Transverse colon (tissue), 4 donors: ENCODE data around the gene CIT. TPM values are rescaled to one million over a fixed set of nuclear protein-coding genes. Genes with fewer than 3 reads are reported as not detected.

Experiments
- DNase-seq: peaks from one replicate; pipeline ENCODE4 v3.0.0-alpha.2; 2019
- H3K27ac ChIP-seq, 4 donors: fragments of 200-600 bp; sonication (generic); 2 replicates each; pipeline ENCODE4 v1.5.1; 2016 to 2018; ENCODE audit warnings: inconsistent platforms in 4 of 4
- H3K27me3 ChIP-seq: fragments of 200-600 bp; sonication (generic); 2 replicates; pipeline ENCODE4 v1.5.1; 2017; ENCODE audit warnings: inconsistent platforms
- H3K36me3 ChIP-seq, 4 donors: fragments of 200-600 bp; sonication (generic); 2 replicates each; pipeline ENCODE4 v1.5.1; 2017 to 2019; ENCODE audit warnings: inconsistent platforms in 4 of 4
- H3K4me1 ChIP-seq, 4 donors: fragments of 200-600 bp; sonication (generic); 2 replicates each; pipeline ENCODE4 v1.5.1; 2017 to 2020; ENCODE audit warnings: inconsistent platforms in 4 of 4
- H3K4me3 ChIP-seq, 4 donors: fragments of 200-600 bp; sonication (generic); 1 replicate in 1 of 4; 2 replicates in 3 of 4; pipeline versions ENCODE4 v1.5.1 to v1.6.1; 2017 to 2019; ENCODE audit warnings: inconsistent platforms in 4 of 4
- H3K9me3 ChIP-seq, 2 donors: fragments of 200-600 bp; sonication (generic); 2 replicates each; pipeline ENCODE4 v1.5.1; 2017 to 2019; ENCODE audit warnings: inconsistent platforms in 2 of 2
- CTCF ChIP-seq, 5 experiments: fragments of 200-600 bp in 3 of 5; fragments of 450-650 bp in 2 of 5; sonication (generic) in 3 of 5; IDR thresholded peaks; 1 replicate in 2 of 5; 2 replicates in 3 of 5; pipeline ENCODE4 v1.5.1; 2016 to 2017; ENCODE audit warnings: antibody characterized with exemption in 5 of 5, inconsistent platforms in 3 of 5, mild to moderate bottlenecking in 2 of 5, moderate library complexity in 1 of 5
- EP300 ChIP-seq: sonication (generic); formaldehyde crosslinking; IDR thresholded peaks from one replicate; pipeline ENCODE4 v1.6.1; 2017; ENCODE audit warnings: antibody characterized with exemption, low read depth
- POLR2A ChIP-seq: fragments of 450-650 bp; IDR thresholded peaks from one replicate; pipeline ENCODE4 v1.6.1; 2016; ENCODE audit warnings: antibody characterized with exemption, mild to moderate bottlenecking, moderate library complexity
- POLR2AphosphoS5 ChIP-seq, 3 donors: sonication (generic); formaldehyde crosslinking; IDR thresholded peaks; one replicate each; pipeline ENCODE4 v1.6.1; 2016; ENCODE audit warnings: antibody characterized with exemption in 3 of 3
- WGBS, 2 donors: methylation state at CpG; one replicate each; pipeline ENCODE4 v1.1.5; 2018; ENCODE audit warnings: low coverage in 1 of 2; 5-methylcytosine and 5-hydroxymethylcytosine counted together
- in situ Hi-C, 4 donors: fragments of 200-750 bp; cut with MboI; loops; one replicate each; pipeline versions ENCODE4 v1.15.0 to v1.15.1; 2017; ENCODE audit warnings: low sequenced_read_pairs in 3 of 4, low pct_ligation_motif_present in 1 of 4, low pct_unique_long_range_greater_than_20kb in 1 of 4
- intact Hi-C: fragments of 100-400 bp; cut with DNase I; formaldehyde crosslinking; loops from one replicate; pipeline ENCODE4 v1.15.1; 2023; ENCODE audit warnings: low total_unique reads
- total RNA-seq, 4 donors: library from RNA; depleted of rRNA; stranded (reverse); fragments of >200 nt; gene quantifications; one replicate each; pipeline ENCODE4 v1.1.0, GENCODE V29; 2016

Gene CIT
- total RNA-seq, 4 donors from 2014 or later = 1.1 to 51.1 (median 7.1) TPM

DNA sequence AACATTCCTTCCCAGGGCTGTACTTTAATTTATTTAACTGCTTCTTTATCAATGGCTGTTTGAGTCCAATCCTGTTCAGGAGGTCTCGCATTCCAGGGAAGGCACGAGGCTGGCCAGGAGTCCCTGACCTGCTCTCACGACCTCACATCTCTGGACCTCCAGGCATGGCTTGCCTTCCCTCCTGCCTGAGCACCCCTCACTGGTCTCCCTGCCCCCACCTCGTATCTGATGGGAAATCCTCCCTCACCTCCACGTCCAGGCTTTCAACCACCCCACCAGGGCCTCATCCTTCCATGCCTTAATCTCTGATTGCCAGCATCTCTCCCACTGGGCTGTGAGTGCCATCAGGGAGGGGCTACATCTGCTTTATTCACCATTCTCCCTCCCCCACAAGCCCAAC, 180.2 kb downstream of the CIT start:
- H3K36me3 ChIP-seq = no peaks in the 10 kb centered on the region
- H3K4me3 ChIP-seq = no peak overlapping the region
- in situ Hi-C loops = no loop called here
- H3K27me3 ChIP-seq = no peaks in the 10 kb centered on the region
- DNase-seq = no peak
- H3K4me1 ChIP-seq = peaks cover 13 to 29% (median 16%) of the 10 kb centered on the region in 4 donors
- no peaks in the 10 kb centered on the region for H3K9me3 ChIP-seq
- intact Hi-C loops = no loop called here
- H3K27ac ChIP-seq = no peak overlapping the region
- 84 to 100% methylated on average over 1 to 5 of the region's 5 CpGs for WGBS, 2 donors
- no peak for TF ChIP-seq CTCF (IDR thresholded peaks at IDR 0.05)
- no peak for TF ChIP-seq POLR2A
- no peak for TF ChIP-seq POLR2AphosphoS5 (IDR thresholded peaks at IDR 0.05)
- TF ChIP-seq EP300 = no peak

DNA sequence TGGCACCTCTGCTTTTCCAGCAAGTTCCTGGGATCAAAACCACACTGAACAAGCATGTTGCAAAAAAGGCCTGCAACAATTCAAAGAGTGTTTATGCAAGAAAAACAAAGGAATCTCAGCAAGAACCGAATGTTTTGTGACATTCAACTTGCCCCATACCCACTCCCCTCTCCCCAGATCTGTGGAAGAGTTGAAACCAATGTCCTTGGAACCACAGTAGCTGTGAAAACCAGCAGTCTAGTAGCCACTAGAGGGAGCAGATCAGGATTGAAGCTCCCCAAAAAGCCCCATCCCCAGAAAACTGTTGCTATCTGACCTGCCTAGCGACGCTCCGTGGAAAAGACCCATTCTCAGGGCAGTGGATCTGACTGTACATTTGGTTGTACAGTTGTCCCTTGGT, 182.1 kb downstream of the CIT start:
- no peaks in the 10 kb centered on the region for H3K9me3 ChIP-seq
- H3K27me3 ChIP-seq = no peaks in the 10 kb centered on the region
- DNase-seq = no peak
- in situ Hi-C loops (no loop called here), intact Hi-C loops (no loop called here)
- no peak for TF ChIP-seq POLR2AphosphoS5 (IDR thresholded peaks at IDR 0.05)
- TF ChIP-seq CTCF (IDR thresholded peaks at IDR 0.05) = peak; percentile 34 to 42 (median 37)
- TF ChIP-seq POLR2A = no peak
- no peak for TF ChIP-seq EP300
- H3K4me1 ChIP-seq = peaks cover 15 to 39% (median 22%) of the 10 kb centered on the region in 4 donors
- H3K36me3 ChIP-seq = no peaks in the 10 kb centered on the region
- no peak overlapping the region for H3K4me3 ChIP-seq
- no peak overlapping the region for H3K27ac ChIP-seq
- WGBS, 2 donors = 80% methylated on average over 4 of the region's 4 CpGs; no CpG with 5 or more reads in 1 of the 2 donors

DNA sequence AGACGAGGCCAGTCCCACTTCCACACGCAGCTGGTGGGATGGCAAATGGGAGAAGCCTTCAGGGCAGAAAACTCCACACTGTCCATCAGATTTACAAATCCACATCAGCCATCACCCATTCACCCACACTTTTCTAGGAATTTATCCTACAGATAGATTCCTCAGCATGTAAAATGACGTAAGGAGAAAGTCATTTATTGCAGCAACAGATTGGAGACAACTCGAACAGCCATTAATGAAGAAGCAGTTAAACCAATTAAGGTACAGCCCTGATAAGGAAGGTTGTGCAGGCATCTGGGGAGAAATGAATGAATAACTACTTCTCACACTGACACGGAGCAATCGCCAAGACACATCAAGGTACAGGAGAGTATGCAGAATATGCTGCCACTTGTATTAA, 183.0 kb downstream of the CIT start:
- no peak for TF ChIP-seq CTCF (IDR thresholded peaks at IDR 0.05)
- no peak for TF ChIP-seq POLR2AphosphoS5 (IDR thresholded peaks at IDR 0.05)
- TF ChIP-seq EP300 = no peak
- no peak for TF ChIP-seq POLR2A
- in situ Hi-C loops (no loop called here), intact Hi-C loops (no loop called here)
- no peaks in the 10 kb centered on the region for H3K9me3 ChIP-seq
- H3K27ac ChIP-seq = peak overlapping the region in 3 of 4 donors; percentile 75 to 82 (median 77)
- H3K4me1 ChIP-seq = peaks cover 15 to 40% (median 22%) of the 10 kb centered on the region in 4 donors
- 84 to 93% methylated on average over 4 to 6 of the region's 6 CpGs for WGBS, 2 donors
- no peak overlapping the region for H3K4me3 ChIP-seq
- H3K36me3 ChIP-seq = no peaks in the 10 kb centered on the region
- no peaks in the 10 kb centered on the region for H3K27me3 ChIP-seq
- no peak for DNase-seq

- Histone ChIP-seq H3K4me3 (no peak overlapping the region), H3K36me3 (no peaks in the 10 kb centered on the region), H3K4me1 (peaks cover 15 to 46% (median 23%) of the 10 kb centered on the region in 4 donors), H3K27ac (peak overlapping the region; percentile 74 to 82 (median 76)), H3K27me3 (no peaks in the 10 kb centered on the region), H3K9me3 (no peaks in the 10 kb centered on the region)
- TF ChIP-seq CTCF (IDR thresholded peaks at IDR 0.05) (no peak), POLR2AphosphoS5 (IDR thresholded peaks at IDR 0.05) (no peak), EP300 (no peak), POLR2A (no peak)
- in situ Hi-C loops (no loop called here), intact Hi-C loops (no loop called here)
- WGBS, 2 donors = 74% methylated on average over 1 of the region's 1 CpG; no CpG with 5 or more reads in 1 of the 2 donors
- DNase-seq = no peak
These were observed 183.6 kb downstream of the CIT start for GRCh38 chr12:119693511-119693910.
